Measurements from ENCODE around the gene EDA. TPM values are rescaled to one million over a fixed set of nuclear protein-coding genes. Genes with fewer than 3 reads are reported as not detected.

Gene EDA
- total RNA-seq, 1 experiment from 2014 or later, result 0.23 TPM

- H3K36me3 ChIP-seq (ENCODE audit: control insufficient read depth, insufficient read depth, low read length), result no peaks in the 10 kb centered on the region
- H3K27me3 ChIP-seq (ENCODE audit: control insufficient read depth, insufficient read depth, low read length), result no peaks in the 10 kb centered on the region
- CTCF ChIA-PET, result no interaction called here
- ATAC-seq (no peak), DNase-seq (ENCODE audit: low read depth, low spot score) (no peak)
- no peak overlapping the region for H3K4me3 ChIP-seq (ENCODE audit: low read depth in 2 of 2, low read length in 2 of 2)
- no TSS peak for BruUV-seq (replicated peaks)
- H3K27ac ChIP-seq (ENCODE audit: low read length), result no peak overlapping the region
- no peaks in the 10 kb centered on the region for H3K9me3 ChIP-seq (ENCODE audit: control insufficient read depth, insufficient read depth, low read depth, low read length)
- in situ Hi-C loops (cut with HindIII; ENCODE audit: low pct_unique_long_range_greater_than_20kb, low sequenced_read_pairs) (no loop called here), intact Hi-C loops (cut with micrococcal nuclease; ENCODE audit: unreplicated experiment) (no loop called here)
- POLR2A ChIA-PET, result no interaction called here
- no peaks in the 10 kb centered on the region for H3K4me1 ChIP-seq (ENCODE audit: control insufficient read depth, insufficient read depth, low read length)
- TF ChIP-seq TCF7L2 (IDR thresholded peaks at IDR 0.05; ENCODE audit: low read depth, low read length) (no peak), SIN3A (IDR thresholded peaks at IDR 0.05; ENCODE audit: borderline replicate concordance, insufficient read depth, low read depth, low read length) (no peak)
These were observed 125.8 kb downstream of the EDA start for GRCh38 chrX:69741721-69742120.

- DNase-seq (ENCODE audit: low read depth, low spot score) (no peak), ATAC-seq (no peak)
- no peak overlapping the region for H3K4me3 ChIP-seq (ENCODE audit: low read depth in 2 of 2, low read length in 2 of 2)
- H3K36me3 ChIP-seq (ENCODE audit: control insufficient read depth, insufficient read depth, low read length), result no peaks in the 10 kb centered on the region
- in situ Hi-C loops (cut with HindIII; ENCODE audit: low pct_unique_long_range_greater_than_20kb, low sequenced_read_pairs), result no loop called here
- no peaks in the 10 kb centered on the region for H3K27me3 ChIP-seq (ENCODE audit: control insufficient read depth, insufficient read depth, low read length)
- no peaks in the 10 kb centered on the region for H3K4me1 ChIP-seq (ENCODE audit: control insufficient read depth, insufficient read depth, low read length)
- ChIA-PET POLR2A (no interaction called here), CTCF (no interaction called here)
- BruUV-seq (replicated peaks), result no TSS peak
- no peaks in the 10 kb centered on the region for H3K9me3 ChIP-seq (ENCODE audit: control insufficient read depth, insufficient read depth, low read depth, low read length)
- intact Hi-C loops (cut with micrococcal nuclease; ENCODE audit: unreplicated experiment), result no loop called here
- no peak for TF ChIP-seq TCF7L2 (IDR thresholded peaks at IDR 0.05; ENCODE audit: low read depth, low read length)
- no peak for TF ChIP-seq CTCF (IDR thresholded peaks at IDR 0.05)
- TF ChIP-seq POLR2AphosphoS5 (IDR thresholded peaks at IDR 0.05; ENCODE audit: low read depth, low read length), result no peak
- no peak for TF ChIP-seq REST (IDR thresholded peaks at IDR 0.05; ENCODE audit: insufficient read depth in 1 of 2, low read depth in 2 of 2, low read length in 1 of 2)
- H3K27ac ChIP-seq (ENCODE audit: low read length), result no peak overlapping the region
These were observed 130.1 kb downstream of the EDA start for GRCh38 chrX:69746051-69746450.

GRCh38 chrX:69748055-69748454, 132.1 kb downstream of the EDA start:
- DNase-seq (ENCODE audit: low read depth, low spot score), result no peak
- in situ Hi-C loops (cut with HindIII; ENCODE audit: low pct_unique_long_range_greater_than_20kb, low sequenced_read_pairs), result no loop called here
- CTCF ChIA-PET, result no interaction called here
- Histone ChIP-seq H3K4me3 (ENCODE audit: low read depth in 2 of 2, low read length in 2 of 2) (no peak overlapping the region), H3K9me3 (ENCODE audit: control insufficient read depth, insufficient read depth, low read depth, low read length) (no peaks in the 10 kb centered on the region), H3K27me3 (ENCODE audit: control insufficient read depth, insufficient read depth, low read length) (no peaks in the 10 kb centered on the region), H3K36me3 (ENCODE audit: control insufficient read depth, insufficient read depth, low read length) (no peaks in the 10 kb centered on the region), H3K4me1 (ENCODE audit: control insufficient read depth, insufficient read depth, low read length) (no peaks in the 10 kb centered on the region), H3K27ac (ENCODE audit: low read length) (no peak overlapping the region)
- BruUV-seq (replicated peaks), result no TSS peak
- no peak for TF ChIP-seq CTCF (IDR thresholded peaks at IDR 0.05)
- TF ChIP-seq REST (IDR thresholded peaks at IDR 0.05; ENCODE audit: insufficient read depth in 1 of 2, low read depth in 2 of 2, low read length in 1 of 2), result no peak
- TF ChIP-seq SIN3A (IDR thresholded peaks at IDR 0.05; ENCODE audit: borderline replicate concordance, insufficient read depth, low read depth, low read length), result no peak
- no peak for ATAC-seq
- intact Hi-C loops (cut with micrococcal nuclease; ENCODE audit: unreplicated experiment), result no loop called here
- POLR2A ChIA-PET, result no interaction called here

All from Panc1 (cell line).